ENCODE results near the gene RAPGEF2.

Gene RAPGEF2

GRCh38 chr4:159382856-159383561 lies 280.1 kb downstream of the RAPGEF2 start:
- FAIRE-seq, result no peak

- FAIRE-seq, result no peak
These were observed 280.7 kb downstream of the RAPGEF2 start for GRCh38 chr4:159383562-159383931.

GRCh38 chr4:159384017-159384416 lies 281.1 kb downstream of the RAPGEF2 start:
- FAIRE-seq, result peak; percentile 33

GRCh38 chr4:159384632-159385031 lies 281.8 kb downstream of the RAPGEF2 start:
- no peak for FAIRE-seq

GRCh38 chr4:159386620-159387019 lies 283.7 kb downstream of the RAPGEF2 start:
- no peak for FAIRE-seq

GRCh38 chr4:159389756-159390155 lies 286.9 kb downstream of the RAPGEF2 start:
- no peak for FAIRE-seq

GRCh38 chr4:159390648-159391047 lies 287.8 kb downstream of the RAPGEF2 start:
- no peak for FAIRE-seq

GRCh38 chr4:159395693-159396092 lies 292.8 kb downstream of the RAPGEF2 start:
- no peak for FAIRE-seq

- FAIRE-seq, result no peak
These were observed 293.3 kb downstream of the RAPGEF2 start for GRCh38 chr4:159396151-159396550.

GRCh38 chr4:159398236-159398638 lies 295.4 kb downstream of the RAPGEF2 start:
- no peak for FAIRE-seq

GRCh38 chr4:159400558-159401225 lies 297.8 kb downstream of the RAPGEF2 start:
- no peak for FAIRE-seq

GRCh38 chr4:159401226-159401712 lies 298.4 kb downstream of the RAPGEF2 start:
- no peak for FAIRE-seq

GRCh38 chr4:159401791-159402380 lies 299.0 kb downstream of the RAPGEF2 start:
- no peak for FAIRE-seq

Measured in colon (tissue), 2 donors.